GM19463 (cell line): ENCODE results near the gene LTK.

Experiments used
- ATAC-seq: cut with Tn5 transposase; IDR thresholded peaks from one replicate; pipeline ENCODE4 v1.9.1; 2021; ENCODE audit warnings: mild to moderate bottlenecking, moderate library complexity; ENCODE audit not compliant: unreplicated experiment

Gene LTK

DNA sequence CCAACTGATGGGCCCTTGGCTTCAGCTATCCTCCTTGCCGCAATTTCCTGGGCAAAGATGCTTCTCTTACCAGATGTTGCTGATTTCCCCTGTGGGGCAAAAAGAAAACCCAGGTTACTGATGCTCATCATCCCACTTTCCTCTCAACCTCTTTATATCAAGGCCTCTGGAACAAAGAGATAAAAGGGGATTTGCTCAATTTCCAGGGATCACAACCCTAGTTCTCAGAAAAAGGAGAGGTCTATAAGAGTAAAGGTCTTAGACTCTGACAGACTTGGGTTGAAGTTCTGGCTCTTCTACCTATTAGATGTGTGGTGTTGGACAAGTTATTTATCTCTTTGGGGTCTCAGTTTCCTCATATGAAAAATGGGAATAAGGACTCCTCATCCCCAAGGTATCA, 21.9 kb upstream of the LTK start:
- ATAC-seq, result no peak

DNA sequence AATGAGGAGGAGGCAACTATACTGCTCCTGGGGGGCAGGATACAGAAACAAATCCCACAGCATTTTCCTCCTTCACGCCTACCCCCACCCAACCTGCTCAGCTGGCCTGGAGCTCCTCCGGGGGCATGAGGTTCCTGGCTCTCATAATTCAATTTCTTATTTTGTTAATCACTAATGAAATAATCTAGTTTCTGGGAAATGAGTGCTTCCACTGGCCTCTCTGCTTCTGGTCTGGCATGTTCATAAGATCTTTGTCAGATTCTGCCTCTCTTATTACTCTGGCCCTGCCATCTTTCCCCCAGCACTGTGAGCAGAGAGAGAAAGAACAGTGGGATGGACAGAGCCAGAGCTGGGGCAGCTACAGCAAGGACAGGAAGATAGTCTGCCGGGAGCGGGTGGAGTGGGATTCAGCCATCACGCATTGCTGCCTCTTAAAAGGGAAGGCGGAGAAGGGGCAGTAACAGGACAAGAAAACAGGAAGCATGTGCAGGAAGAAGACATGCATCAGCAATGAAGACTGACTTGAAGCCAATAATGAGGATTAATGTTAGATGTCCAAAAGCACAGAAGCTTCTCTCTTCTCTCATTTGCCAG, 16.8 kb upstream of the LTK start:
- no peak for ATAC-seq

DNA sequence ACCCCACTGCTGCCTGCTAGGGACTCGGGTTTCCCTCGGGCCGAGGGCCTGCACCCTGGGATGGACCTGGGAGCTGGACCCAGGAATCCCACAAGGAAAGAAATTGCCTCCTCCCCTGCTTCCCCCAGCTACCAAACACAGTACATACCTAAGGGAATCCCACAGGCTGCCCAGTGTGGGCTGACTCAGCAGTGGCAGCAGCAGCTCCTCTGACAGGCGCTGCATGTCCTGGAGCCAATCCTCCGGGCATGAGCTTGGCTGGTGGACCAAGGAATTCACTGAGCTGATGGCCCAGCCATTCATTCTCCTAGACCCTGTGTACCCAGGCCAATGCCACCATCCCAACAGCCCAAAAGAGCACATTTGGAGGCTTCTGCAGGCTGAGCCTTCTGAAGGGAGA, 9.5 kb upstream of the LTK start:
- ATAC-seq, result no peak

DNA sequence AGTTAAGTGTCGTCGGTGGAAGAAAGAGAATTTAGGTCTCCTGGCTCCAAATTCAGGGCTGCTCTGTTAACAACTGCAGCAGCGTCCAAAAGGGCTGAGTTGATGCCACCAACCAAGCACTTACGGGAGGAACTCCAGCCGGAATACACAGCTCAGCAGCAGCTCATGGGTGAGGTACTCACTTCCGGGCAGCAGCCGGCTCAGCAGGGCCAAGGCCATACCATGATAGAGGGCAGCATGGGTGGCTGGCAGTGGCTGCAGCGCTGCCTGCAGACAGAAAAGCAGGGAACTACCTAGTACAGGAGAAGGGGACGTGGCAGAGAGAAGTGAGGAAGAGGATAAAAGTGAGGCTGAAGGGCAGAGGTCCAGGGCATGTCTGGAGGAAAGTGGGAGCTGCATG, 8.0 kb upstream of the LTK start:
- no peak for ATAC-seq

DNA sequence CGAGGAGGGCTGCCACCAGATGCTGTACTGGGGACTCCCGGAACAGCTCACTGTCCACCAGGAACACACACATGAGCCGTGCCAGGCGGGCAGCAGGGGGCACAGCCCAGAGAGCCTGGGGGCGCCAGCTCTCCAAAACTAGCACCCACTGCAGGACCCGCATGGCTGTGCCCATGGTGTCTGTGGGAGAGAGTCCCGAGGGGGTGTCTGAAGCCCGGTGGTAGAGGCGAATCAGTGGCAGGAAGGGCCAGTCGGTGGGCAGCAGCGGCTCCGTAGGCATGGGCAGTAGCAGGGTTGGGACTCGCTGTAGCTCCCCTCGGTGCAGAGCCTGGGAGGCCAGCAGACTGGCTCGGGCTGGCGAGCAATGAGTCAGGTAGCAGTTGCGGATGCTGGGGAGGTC, 7.0 kb upstream of the LTK start:
- ATAC-seq, result no peak

DNA sequence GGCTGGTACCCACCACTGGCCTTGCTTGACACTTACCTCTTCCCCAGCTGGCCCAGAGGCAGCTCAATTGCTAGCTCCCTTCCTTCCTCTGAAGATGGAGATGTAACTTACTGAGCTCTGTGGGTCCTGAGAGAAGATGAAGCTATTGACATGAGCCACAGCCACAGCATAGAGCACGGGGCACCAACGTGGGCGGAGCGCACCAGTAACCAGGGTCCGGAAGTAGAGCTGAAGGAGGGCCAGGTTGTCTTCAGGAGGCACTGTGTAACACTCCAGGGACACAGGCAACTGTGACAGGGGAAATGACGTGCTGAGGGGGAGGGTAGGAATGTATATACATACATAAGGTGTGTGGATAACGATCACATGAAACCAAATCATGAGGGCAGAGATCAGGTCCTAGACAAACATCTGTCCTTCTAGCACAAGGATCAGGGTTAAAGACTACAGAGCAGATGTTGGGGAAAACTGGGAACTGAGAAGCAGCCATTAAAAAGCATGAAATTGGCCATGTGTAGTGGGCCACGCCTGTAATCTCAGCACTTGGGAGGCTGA, 4.3 kb upstream of the LTK start:
- ATAC-seq, result no peak

DNA sequence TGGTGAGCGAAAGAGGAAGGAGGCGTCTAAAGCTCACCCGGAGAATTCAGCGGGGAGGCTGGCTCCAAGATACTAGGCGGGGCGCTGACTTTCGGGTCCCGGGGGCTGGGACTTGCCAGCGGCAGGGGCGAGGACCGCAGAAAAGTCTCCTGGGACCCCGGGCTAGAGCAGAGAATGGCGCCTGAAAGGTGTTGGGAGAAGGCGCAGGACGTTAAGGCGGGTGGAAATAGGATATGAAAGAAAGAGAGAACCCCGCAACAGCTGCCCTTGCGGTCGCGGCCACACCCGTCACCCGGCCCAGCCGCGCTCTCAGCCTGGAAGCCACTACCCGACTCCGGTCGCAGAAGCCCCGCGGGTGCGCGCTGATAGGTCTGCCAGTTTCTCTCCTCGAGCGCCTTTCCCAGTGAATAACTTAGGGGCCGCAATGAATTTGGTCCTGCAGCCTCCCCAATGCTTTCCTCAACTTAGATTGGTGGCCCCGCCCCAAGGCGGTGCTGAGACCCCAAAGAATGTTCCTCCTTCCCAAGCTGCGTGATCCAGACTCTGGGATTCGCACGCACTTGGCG, 604 bp downstream of the LTK start:
- ATAC-seq, result no peak

DNA sequence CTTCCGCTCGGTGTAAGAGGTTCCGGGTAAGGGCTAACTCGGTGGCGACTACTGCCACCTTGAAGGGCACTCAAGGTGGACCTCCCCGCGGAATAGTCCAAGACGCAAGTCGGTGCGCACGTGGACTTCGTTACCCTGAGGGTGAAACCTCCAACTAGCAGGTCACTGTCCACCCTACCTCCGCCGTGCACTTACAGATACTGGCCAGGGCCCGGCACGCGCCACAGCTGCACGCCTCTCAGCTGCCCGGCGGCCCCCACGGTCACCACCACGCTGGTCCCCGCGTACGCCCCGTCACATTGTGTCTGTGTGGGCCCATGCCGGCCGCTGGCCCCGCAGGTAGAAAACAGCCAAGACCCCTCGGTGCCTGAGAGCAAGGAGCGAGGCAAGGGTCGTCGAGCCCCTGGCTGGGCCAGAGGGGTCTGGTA, 1.1 kb downstream of the LTK start:
- ATAC-seq, result no peak

DNA sequence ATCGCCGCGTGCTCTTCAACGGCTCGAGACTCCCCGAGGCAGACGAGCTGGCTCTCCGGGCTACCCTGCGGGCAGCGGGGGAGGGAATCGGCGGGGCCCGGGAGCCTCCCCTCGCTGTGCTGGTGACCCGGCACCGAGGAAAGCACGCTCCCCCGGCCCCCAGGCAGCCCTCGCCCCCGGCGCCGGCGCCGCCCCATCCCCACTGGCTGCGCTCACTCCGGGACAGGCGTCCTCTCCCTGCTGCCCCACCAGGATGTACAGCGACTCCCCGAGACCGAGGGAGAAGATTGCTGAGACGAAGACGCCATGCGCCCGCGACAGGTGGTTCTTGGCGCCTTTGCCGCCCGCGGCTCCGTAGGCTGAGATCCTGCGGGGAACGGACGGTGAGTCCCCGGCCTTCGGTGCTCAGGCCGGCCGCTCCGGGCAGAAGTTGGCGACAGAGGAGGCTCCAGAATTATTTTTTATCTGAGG, 1.7 kb downstream of the LTK start:
- ATAC-seq, result no peak

DNA sequence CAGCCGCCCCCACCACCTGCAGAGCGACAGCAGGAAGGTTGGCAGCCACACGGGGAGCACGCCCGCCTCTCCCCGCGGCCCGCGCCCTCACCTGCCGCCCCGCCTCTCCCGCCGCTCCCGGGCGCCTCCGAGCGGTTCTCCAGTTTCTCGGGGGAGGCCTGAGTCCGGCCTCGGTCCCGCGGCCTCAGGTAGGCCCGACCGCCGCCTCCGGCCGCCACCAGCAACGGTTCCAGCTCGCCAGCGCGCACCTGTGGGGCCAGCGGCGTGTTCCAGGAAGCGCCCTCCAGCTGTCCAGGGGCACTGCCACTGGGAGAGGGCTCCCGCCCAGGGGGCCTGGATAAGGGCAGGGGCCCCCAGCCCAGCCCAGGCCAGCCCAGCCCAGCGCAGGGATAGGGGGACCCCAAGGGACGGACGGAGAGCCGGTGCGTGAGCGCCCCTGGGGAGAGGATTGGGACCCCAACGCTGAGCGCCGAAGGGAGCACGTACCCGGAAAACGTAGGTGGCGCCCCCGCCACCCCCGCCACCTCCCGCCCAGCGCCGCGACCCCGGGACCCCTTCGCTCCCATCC, 2.2 kb downstream of the LTK start:
- ATAC-seq, result no peak

DNA sequence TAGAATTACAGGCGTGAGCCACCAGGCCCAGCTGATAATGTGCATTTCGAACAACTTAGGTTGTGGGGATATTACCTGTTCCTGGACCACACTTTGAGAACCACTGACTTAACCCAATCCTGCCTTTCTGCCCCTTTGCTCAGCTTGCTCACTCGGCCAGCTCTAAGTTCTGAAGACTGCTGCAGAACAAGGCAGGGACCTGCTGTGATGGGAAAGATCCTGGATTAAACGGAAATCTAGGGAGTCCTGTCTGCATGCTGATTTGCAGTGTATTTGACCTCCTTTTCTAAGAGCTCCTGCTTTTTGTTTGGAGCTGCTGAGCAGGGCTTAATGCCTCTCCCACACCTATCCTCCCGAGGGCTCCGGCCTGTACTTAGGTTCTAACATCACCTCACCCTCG, 2.9 kb downstream of the LTK start:
- ATAC-seq, result no peak

DNA sequence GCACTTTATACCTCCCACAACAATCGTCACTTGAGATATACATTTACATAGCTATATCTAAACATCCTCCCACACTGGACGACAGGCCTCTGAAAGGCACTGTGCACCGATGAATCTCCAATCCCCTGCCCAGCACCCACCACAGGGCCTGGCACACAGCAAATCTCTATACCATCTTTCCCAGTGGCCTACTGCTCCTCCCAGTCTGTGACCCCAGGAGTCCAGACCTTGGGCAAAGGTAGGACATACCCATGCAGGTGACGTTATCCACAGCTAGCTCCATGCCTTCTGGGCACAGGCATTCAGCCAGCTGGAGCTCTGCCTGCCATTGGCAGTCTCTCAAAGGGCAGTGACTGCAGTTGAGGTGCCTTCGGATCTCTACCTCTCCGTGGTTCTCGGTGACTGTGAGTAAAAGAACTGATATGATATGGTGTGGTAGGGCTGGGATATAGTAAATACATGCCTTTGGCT, 5.8 kb downstream of the LTK start:
- ATAC-seq, result no peak

DNA sequence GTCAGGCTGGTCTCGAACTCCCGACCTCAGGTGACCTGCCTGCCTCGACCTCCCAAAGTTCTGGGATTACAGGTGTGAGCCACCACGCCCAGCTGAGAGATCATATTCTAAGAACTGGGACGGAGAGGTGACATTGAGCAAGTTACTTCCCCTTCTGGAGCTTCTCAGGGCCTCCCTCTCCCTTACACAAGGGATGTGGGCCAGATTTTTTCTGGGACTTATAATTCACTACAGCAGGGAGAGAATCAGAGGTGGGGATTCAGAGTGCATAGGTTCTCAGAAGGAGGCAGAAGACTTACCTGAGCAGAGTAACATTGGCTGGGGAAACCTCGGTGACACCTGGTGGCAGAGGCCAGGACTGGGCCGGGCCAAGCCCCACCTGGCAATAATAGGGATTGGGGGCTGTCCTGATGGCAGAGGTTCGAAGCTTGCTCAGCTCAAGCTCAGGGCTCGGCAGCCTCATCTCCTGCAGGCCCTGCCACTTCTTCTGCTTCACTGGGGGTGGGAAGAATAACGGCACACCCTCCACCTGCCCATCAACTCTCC, 6.8 kb downstream of the LTK start:
- no peak for ATAC-seq

DNA sequence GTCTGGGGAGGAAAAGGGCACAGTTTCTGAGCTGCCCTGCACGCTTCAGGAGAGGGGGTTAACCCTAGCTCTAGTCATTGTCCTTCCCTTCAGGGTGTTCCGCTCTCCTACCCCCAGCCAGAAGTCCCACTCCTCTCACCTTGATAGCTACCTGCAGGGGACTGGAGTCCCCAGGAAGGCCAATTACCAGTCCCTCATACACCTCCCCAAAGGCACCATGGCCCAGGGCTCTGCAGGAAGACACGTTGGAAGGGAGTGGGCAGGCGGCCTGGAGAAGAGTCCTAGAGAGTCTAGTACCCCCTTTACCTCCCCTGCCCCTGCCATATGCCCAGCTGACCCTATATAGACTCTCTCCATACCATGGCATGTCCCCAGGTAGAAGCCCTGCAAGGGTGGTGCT, 7.9 kb downstream of the LTK start:
- no peak for ATAC-seq

DNA sequence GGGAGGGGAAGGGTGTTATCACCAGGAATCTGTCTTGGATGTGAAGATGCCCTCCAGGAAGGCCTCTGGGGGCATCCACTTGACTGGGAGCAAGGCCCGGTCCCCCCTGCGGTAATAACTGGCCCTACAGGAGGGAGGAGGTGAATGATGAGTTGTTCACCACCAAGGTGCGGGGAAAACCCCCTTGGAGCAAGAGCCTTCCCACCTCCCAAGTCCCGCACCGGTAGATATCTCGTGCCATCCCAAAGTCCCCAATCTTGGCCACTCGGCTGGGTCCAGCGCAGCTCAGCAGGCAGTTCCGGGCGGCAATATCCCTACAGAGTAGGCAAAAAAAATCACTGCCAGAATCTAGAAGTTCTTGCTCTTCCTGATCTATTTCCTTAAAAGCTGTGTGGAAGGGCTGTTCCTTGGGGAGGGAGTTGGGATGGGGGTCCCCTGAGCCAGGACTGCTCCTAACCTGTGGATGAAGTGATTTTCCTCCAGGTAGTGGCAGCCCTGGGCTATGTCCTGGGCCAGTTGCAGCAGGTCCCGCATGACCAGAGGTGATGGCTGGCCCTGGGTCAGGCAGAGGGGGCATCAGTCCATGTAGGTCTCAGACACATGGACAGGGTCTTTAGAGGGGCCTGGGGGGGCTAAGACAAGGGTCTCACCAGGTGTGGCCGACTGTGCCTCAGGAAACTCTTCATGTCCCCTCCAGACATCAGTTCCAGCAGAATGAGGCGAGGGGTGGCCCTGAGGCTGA, 8.7 kb downstream of the LTK start:
- ATAC-seq, result no peak

DNA sequence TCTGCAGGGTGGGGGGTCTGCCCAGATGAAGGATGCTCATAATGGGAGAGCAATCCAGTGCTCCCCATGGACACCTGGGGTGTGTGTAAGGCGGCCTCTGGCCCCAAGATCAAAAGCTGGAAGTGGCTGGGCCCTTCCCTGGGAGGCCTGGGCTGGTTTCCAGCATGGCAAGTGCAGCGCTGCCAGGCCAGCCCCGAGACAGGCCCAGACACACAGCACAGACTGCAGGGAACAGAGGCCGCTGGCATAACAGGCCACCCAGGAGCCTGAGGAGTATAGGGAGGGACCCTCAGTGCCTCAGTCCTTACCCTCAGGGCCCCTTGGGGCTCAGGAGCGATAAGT, 10.0 kb downstream of the LTK start:
- no peak for ATAC-seq

DNA sequence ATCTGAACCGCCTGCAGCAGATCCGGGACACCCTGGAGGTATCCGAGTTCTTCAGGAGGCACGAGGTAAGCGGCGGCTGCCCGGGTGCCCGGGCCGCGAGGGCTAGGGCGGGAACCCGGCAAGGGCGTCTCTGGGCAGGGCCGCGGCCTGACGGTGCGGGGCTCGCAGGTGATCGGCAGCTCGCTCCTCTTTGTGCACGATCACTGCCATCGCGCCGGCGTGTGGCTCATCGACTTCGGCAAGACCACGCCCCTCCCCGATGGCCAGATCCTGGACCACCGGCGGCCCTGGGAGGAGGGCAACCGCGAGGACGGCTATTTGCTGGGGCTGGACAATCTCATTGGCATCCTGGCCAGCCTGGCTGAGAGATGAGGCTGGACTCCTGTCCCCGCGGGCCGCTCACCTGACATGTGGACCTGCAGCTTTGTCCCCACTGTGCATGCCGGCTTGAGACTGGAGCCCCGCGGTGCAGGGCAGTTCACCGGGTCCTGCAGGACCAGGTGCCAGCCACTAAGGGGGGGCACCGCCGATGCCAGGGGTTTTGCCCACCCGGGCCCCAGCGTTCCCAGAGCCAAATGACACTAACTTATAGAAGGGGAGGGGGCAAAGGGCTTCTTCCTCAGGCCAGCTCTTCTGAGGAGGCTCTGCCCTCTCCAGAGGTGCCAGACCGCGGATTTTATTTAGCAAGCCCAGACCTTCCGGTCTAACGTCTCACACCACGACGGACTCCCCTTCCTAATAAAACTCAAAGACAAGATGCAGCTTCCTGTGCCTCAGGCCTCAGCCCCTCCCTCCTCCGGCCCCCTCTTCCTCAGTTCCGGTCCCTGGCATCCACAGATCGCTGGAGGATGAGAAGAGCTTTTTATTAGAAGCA, 10.6 kb downstream of the LTK start:
- ATAC-seq, result no peak

DNA sequence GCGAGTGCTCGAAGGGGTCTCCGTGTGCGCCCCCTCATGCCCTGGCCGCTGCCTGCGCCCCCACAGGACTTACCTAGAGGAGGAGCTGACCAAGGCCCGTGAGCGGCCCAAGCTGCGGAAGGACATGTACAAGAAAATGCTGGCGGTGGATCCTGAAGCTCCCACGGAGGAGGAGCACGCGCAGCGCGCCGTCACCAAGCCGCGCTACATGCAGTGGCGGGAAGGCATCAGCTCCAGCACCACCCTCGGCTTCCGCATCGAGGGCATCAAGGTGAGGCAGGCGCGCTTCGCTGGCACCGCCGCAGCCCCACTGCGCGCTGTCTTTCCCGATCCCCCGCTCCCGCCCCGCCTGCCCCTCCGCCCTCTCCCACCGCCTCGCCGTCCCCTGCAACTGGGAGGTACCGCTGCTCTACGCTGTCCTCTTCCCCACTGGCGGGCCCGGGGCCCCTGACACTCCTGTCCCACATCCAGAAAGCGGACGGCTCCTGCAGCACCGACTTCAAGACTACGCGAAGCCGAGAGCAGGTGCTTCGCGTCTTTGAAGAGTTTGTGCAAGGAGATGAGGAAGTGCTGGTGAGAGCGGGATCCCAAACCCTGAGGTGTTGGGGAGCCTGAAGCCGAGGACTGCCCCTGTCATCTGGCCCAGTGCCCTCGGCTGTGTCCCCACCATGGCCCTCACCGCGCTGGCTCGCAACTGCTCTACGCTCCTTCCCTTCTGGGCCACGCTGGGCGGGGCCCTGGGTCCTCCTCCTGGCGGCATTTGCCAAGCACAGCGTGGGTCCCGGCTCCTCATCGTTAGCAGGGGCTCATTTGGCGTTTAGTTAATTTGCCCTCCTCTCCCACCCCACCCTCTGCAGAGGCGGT, 11.5 kb downstream of the LTK start:
- ATAC-seq, result no peak

DNA sequence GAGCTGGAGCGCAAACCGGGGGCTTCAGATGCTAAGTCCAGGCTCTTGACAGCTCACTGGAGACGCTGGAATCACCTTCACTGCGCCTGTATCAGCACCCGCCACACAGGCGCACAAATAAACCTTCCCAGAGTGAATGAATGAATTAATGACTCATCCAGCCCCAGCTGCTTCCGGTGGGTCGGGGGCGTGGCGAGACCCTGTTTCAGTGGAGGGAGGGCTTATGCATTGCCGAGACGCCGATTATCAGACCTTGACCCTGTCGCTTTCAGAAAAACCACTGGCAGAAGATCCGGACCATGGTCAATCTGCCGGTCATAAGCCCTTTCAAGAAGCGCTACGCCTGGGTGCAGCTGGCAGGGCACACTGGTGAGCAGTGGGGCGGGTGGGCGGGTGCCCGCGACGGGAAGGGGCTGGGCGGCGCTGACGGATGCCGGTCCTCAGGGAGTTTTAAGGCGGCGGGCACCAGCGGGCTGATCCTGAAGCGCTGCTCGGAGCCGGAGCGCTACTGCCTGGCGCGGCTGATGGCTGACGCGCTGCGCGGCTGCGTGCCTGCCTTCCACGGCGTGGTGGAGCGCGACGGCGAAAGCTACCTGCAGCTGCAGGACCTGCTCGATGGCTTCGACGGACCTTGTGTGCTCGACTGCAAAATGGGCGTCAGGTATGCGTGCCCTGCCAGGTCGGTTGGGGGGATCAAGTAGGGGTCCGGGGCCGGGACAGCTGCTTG, 12.3 kb downstream of the LTK start:
- peak; percentile 59 for ATAC-seq
